Sigmoid colon (tissue), 4 donors: ENCODE measurements around the gene PRDM1.

Experiments
- POLR2A ChIP-seq, 2 donors: fragments of 450-650 bp; IDR thresholded peaks; one replicate each; pipeline ENCODE4 v1.6.1; 2016; ENCODE audit warnings: antibody characterized with exemption in 2 of 2, mild to moderate bottlenecking in 2 of 2, moderate library complexity in 2 of 2
- POLR2AphosphoS5 ChIP-seq, 4 donors: sonication (generic); formaldehyde crosslinking; IDR thresholded peaks; one replicate each; pipeline ENCODE4 v1.6.1; 2017; ENCODE audit warnings: antibody characterized with exemption in 4 of 4
- TF ChIP-seq, protein P1 (sequence below), 4 experiments: fragments of 450-650 bp in 3 of 4; fragments of 200-600 bp in 1 of 4; IDR thresholded peaks; one replicate each; pipeline ENCODE4 v1.5.1; 2016 to 2019; ENCODE audit warnings: antibody characterized with exemption in 4 of 4, mild to moderate bottlenecking in 3 of 4, moderate library complexity in 2 of 4

DNA sequence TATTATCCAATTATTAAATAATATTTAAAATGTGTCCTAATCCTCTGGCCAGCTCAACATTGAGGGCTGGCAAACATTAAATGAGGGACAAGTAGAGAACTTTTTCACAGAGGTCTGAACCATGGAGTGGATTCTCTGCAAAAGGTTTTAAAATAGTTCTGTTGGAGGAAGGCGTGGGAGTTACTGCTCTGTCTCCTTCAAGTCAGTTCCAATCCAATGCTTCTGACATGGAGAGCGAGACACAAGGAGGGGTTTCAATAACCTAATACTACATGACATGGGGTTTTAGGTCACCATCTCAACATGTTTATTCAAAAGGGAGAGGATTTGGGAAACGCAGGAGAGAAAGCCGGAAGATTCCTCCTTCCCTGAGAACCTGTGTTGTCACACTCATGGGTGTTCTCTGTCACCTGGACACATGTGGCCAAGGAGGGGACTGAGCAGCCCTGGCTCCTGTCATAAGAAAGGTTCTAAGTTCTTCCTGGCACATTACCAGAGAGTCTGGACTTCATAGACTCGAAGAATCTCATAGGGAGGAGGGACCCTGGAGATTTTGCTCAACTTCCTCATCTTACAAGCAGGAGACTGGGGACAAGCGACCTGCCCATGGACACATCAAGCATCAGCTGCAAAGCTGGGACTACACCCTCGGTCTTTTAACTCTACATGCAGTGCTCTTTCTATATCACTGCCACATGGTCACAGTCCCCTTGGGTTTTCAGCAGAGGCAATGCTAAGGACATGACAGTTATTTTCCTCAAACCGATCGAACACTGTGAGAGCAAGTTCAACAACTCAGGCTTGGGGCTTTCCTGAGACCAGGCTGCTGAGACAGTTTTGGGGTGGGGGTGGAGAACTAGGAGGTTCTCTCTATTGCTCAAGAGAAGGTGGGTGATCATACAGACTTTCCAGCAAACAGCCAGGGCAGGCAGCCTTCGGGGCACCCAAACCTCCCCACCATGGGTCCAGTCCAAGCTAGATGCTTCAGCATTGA is 38.6 kb downstream of the PRDM1 start:
- TF ChIP-seq, protein P1, sequence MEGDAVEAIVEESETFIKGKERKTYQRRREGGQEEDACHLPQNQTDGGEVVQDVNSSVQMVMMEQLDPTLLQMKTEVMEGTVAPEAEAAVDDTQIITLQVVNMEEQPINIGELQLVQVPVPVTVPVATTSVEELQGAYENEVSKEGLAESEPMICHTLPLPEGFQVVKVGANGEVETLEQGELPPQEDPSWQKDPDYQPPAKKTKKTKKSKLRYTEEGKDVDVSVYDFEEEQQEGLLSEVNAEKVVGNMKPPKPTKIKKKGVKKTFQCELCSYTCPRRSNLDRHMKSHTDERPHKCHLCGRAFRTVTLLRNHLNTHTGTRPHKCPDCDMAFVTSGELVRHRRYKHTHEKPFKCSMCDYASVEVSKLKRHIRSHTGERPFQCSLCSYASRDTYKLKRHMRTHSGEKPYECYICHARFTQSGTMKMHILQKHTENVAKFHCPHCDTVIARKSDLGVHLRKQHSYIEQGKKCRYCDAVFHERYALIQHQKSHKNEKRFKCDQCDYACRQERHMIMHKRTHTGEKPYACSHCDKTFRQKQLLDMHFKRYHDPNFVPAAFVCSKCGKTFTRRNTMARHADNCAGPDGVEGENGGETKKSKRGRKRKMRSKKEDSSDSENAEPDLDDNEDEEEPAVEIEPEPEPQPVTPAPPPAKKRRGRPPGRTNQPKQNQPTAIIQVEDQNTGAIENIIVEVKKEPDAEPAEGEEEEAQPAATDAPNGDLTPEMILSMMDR (IDR thresholded peaks at IDR 0.05): no peak
- TF ChIP-seq POLR2A (IDR thresholded peaks at IDR 0.05) (no peak), POLR2AphosphoS5 (IDR thresholded peaks at IDR 0.05) (no peak)
